Endodermal cell (in vitro differentiated cells): Measurements from ENCODE around the gene FAM53A. TPM values are rescaled to one million over a fixed set of nuclear protein-coding genes. Genes with fewer than 3 reads are reported as not detected.

Source experiments
- DNase-seq: peaks from one replicate; pipeline ENCODE4 v3.0.0-alpha.2; 2017
- H3K27ac ChIP-seq: 2 replicates; pipeline ENCODE4 v1.5.1; 2013; ENCODE audit warnings: mild to moderate bottlenecking, low read depth, low read length, moderate library complexity
- H3K27me3 ChIP-seq: 2 replicates; pipeline ENCODE4 v1.6.1; 2013; ENCODE audit warnings: mild to moderate bottlenecking, low read length, moderate library complexity; ENCODE audit not compliant: insufficient read depth, control insufficient read depth, poor library complexity, severe bottlenecking
- H3K36me3 ChIP-seq: 2 replicates; pipeline ENCODE4 v1.7.0; 2013; ENCODE audit warnings: mild to moderate bottlenecking, low read length, moderate library complexity; ENCODE audit not compliant: control insufficient read depth, insufficient read depth
- H3K4me1 ChIP-seq: one replicate; pipeline ENCODE4 v1.7.0; 2013; ENCODE audit warnings: low read length; ENCODE audit not compliant: control insufficient read depth, insufficient read depth
- H3K4me3 ChIP-seq: 2 replicates; pipeline ENCODE4 v1.5.1; 2013; ENCODE audit warnings: mild to moderate bottlenecking, low read length, moderate library complexity
- H3K9ac ChIP-seq: 2 replicates; pipeline ENCODE4 v1.6.1; 2013; ENCODE audit warnings: mild to moderate bottlenecking, low read length, moderate library complexity; ENCODE audit not compliant: poor library complexity, severe bottlenecking; ENCODE audit errors: extremely low read depth
- H3K9me3 ChIP-seq: 2 replicates; pipeline ENCODE4 v1.6.1; 2013; ENCODE audit warnings: mild to moderate bottlenecking, low read length, moderate library complexity; ENCODE audit not compliant: control insufficient read depth
- H3K27ac Mint-ChIP-seq: 2 replicates; pipeline ENCODE4 v1.8.0; 2020; ENCODE audit warnings: mixed read lengths
- H3K27me3 Mint-ChIP-seq: 2 replicates; pipeline ENCODE4 v1.8.0; 2021; ENCODE audit warnings: mild to moderate bottlenecking, mixed read lengths; ENCODE audit not compliant: insufficient read depth
- H3K36me3 Mint-ChIP-seq: 2 replicates; pipeline ENCODE4 v1.8.0; 2020; ENCODE audit warnings: low read depth, mixed read lengths
- H3K4me1 Mint-ChIP-seq: 2 replicates; pipeline ENCODE4 v1.8.0; 2020; ENCODE audit warnings: mixed read lengths
- H3K4me3 Mint-ChIP-seq: 2 replicates; pipeline ENCODE4 v1.8.0; 2020; ENCODE audit warnings: mild to moderate bottlenecking, moderate library complexity, mixed read lengths
- H3K9me3 Mint-ChIP-seq: 2 replicates; pipeline ENCODE4 v1.8.0; 2020; ENCODE audit warnings: mild to moderate bottlenecking, mixed read lengths
- WGBS, 2 experiments: methylation state at CpG; one replicate each; pipeline versions ENCODE4 v1.1.5 to v1.1.7; 2013; ENCODE audit warnings: missing lambda C conversion rate in 2 of 2, mixed read lengths in 1 of 2; ENCODE audit not compliant: insufficient coverage in 1 of 2, insufficient read length in 1 of 2; 5-methylcytosine and 5-hydroxymethylcytosine counted together
- total RNA-seq, 2 donors: library from RNA; stranded (reverse); fragmentation: NEBNext Ultra II Directional in 1 of 2; extraction: Animal tissue kit (Norgen Biotek cat#: 25700) in 1 of 2; gene quantifications; 2 replicates in 1 of 2; 3 replicates in 1 of 2; pipeline ENCODE4 v1.2.1, GENCODE V29; 2021
- TF ChIP-seq, protein P1 (sequence below): fragments of 200-600 bp; sonication (generic); conservative IDR thresholded peaks from 2 replicates; pipeline ENCODE4 v1.5.0; 2021; ENCODE audit warnings: antibody characterized with exemption, mild to moderate bottlenecking

The FAM53A gene
- total RNA-seq, 2 donors from 2014 or later = 3.7 to 4.9 TPM

- no peak overlapping the region for H3K27ac Mint-ChIP-seq
- TF ChIP-seq, protein P1, sequence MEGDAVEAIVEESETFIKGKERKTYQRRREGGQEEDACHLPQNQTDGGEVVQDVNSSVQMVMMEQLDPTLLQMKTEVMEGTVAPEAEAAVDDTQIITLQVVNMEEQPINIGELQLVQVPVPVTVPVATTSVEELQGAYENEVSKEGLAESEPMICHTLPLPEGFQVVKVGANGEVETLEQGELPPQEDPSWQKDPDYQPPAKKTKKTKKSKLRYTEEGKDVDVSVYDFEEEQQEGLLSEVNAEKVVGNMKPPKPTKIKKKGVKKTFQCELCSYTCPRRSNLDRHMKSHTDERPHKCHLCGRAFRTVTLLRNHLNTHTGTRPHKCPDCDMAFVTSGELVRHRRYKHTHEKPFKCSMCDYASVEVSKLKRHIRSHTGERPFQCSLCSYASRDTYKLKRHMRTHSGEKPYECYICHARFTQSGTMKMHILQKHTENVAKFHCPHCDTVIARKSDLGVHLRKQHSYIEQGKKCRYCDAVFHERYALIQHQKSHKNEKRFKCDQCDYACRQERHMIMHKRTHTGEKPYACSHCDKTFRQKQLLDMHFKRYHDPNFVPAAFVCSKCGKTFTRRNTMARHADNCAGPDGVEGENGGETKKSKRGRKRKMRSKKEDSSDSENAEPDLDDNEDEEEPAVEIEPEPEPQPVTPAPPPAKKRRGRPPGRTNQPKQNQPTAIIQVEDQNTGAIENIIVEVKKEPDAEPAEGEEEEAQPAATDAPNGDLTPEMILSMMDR = no peak
- H3K4me3 ChIP-seq = no peak overlapping the region
Measured at GRCh38 chr4:1656986-1657385, 27.1 kb downstream of the FAM53A start.

DNA sequence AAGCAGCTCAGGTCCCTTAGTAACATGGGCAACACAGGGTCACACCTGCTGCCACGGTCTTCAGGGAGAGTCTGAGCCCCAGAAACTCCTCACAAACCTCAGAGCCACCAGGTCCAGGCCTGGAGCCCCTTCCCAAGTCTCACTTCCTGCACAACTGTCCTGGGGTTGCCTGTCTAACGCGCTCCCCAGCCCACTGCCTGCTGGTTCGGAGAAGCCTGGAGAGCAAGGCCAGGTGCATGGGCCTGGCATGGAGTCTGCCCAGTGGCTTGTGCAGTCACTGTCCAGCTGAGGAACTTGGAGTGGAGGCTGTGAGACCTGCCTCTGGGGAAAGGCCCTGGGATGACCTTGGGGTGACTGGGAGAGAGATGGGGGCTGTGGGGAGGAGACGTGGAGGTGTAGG lies 28.0 kb downstream of the FAM53A start:
- Mint-ChIP-seq H3K36me3 (no peaks in the 10 kb centered on the region), H3K9me3 (no peaks in the 10 kb centered on the region), H3K27ac (peak overlapping the region; percentile 30), H3K27me3 (no peaks in the 10 kb centered on the region), H3K4me3 (no peak overlapping the region), H3K4me1 (no peaks in the 10 kb centered on the region)
- Histone ChIP-seq H3K27ac (no peak overlapping the region), H3K9me3 (no peaks in the 10 kb centered on the region), H3K4me1 (no peaks in the 10 kb centered on the region), H3K36me3 (no peaks in the 10 kb centered on the region), H3K4me3 (no peak overlapping the region), H3K9ac (no peak overlapping the region), H3K27me3 (no peaks in the 10 kb centered on the region)
- TF ChIP-seq, protein P1 = no peak
- DNase-seq = no peak
- 89 to 97% methylated on average over 4 to 5 of the region's 5 CpGs for WGBS, 2 experiments

More at GRCh38 chr4:1656986-1657385, 27.1 kb downstream of the FAM53A start:
- no peak overlapping the region for H3K9ac ChIP-seq
- no peaks in the 10 kb centered on the region for H3K4me1 ChIP-seq
- no peaks in the 10 kb centered on the region for H3K36me3 ChIP-seq
- H3K27me3 Mint-ChIP-seq = no peaks in the 10 kb centered on the region
- no peaks in the 10 kb centered on the region for H3K4me1 Mint-ChIP-seq
- no peak overlapping the region for H3K27ac ChIP-seq
- H3K4me3 Mint-ChIP-seq = no peak overlapping the region
- WGBS, 2 experiments = 93 to 96% methylated on average over 16 to 19 of the region's 19 CpGs
- DNase-seq = no peak
- H3K27me3 ChIP-seq = no peaks in the 10 kb centered on the region
- H3K9me3 ChIP-seq = no peaks in the 10 kb centered on the region
- H3K36me3 Mint-ChIP-seq = no peaks in the 10 kb centered on the region
- no peaks in the 10 kb centered on the region for H3K9me3 Mint-ChIP-seq

DNA sequence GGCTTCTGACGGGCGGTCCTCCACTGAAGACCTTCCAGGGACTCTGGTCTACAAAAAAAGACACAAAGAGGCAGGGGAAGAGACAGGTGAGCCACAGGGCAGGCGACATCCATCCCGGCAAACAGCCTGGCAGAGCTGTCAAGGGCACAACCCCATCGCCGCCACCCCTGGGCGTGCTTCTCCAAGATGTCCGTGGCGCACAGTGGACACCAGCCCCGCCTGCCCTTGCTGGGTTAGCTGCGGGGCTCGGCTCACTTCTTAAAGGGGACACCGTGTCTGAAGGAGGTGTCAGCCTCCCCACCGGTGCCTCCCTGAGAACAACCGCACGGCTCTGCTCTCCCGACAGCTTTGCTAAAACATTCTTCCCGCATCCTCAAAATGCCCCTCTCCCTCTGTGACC lies 28.4 kb downstream of the FAM53A start:
- H3K36me3 Mint-ChIP-seq = no peaks in the 10 kb centered on the region
- TF ChIP-seq, protein P1 = no peak
- H3K4me1 Mint-ChIP-seq = no peaks in the 10 kb centered on the region
- H3K4me3 ChIP-seq = no peak overlapping the region
- H3K9ac ChIP-seq = no peak overlapping the region
- H3K4me3 Mint-ChIP-seq = no peak overlapping the region
- DNase-seq = no peak
- no peaks in the 10 kb centered on the region for H3K27me3 ChIP-seq
- peak overlapping the region; percentile 30 for H3K27ac Mint-ChIP-seq
- no peaks in the 10 kb centered on the region for H3K36me3 ChIP-seq
- H3K9me3 ChIP-seq = no peaks in the 10 kb centered on the region
- no peak overlapping the region for H3K27ac ChIP-seq
- H3K9me3 Mint-ChIP-seq = no peaks in the 10 kb centered on the region
- 93 to 94% methylated on average over 17 to 18 of the region's 18 CpGs for WGBS, 2 experiments
- no peaks in the 10 kb centered on the region for H3K27me3 Mint-ChIP-seq
- H3K4me1 ChIP-seq = no peaks in the 10 kb centered on the region
